DND-41 (cell line): Measurements from ENCODE around the gene ZDHHC15.

Experiments
- EZH2 ChIP-seq: IDR thresholded peaks from 3 replicates; pipeline ENCODE4 v1.6.1; 2012; ENCODE audit warnings: borderline replicate concordance, low read depth, mild to moderate bottlenecking, moderate library complexity, low read length, inconsistent platforms; ENCODE audit not compliant: severe bottlenecking
- TF ChIP-seq, protein P1 (sequence below): IDR thresholded peaks from 2 replicates; pipeline ENCODE4 v1.5.1; 2012; ENCODE audit warnings: borderline replicate concordance, low read length, moderate library complexity, mild to moderate bottlenecking; ENCODE audit not compliant: poor library complexity, severe bottlenecking; ENCODE audit errors: extremely low read depth

DNA sequence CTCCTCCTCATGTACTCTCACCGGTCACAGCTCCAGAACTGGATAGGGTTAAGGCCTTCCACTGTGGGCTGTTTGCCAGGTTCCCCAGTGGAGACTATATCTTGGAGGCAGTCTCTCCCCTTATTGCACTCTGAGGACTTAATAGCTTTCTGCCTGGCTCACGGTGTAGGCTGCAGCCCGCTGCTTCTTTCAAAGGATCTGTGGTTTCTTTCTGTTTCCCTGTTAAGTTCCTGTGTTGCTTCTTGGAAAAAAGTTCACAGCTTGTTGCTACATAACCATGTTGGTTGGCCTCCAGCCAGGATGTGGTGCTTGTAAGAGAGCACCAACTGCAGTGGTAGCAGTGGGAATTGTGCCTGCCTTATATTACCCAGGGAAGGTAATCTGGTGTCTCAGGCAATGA is 24.9 kb upstream of the ZDHHC15 start:
- TF ChIP-seq, protein P1, sequence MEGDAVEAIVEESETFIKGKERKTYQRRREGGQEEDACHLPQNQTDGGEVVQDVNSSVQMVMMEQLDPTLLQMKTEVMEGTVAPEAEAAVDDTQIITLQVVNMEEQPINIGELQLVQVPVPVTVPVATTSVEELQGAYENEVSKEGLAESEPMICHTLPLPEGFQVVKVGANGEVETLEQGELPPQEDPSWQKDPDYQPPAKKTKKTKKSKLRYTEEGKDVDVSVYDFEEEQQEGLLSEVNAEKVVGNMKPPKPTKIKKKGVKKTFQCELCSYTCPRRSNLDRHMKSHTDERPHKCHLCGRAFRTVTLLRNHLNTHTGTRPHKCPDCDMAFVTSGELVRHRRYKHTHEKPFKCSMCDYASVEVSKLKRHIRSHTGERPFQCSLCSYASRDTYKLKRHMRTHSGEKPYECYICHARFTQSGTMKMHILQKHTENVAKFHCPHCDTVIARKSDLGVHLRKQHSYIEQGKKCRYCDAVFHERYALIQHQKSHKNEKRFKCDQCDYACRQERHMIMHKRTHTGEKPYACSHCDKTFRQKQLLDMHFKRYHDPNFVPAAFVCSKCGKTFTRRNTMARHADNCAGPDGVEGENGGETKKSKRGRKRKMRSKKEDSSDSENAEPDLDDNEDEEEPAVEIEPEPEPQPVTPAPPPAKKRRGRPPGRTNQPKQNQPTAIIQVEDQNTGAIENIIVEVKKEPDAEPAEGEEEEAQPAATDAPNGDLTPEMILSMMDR, result peak; percentile 16
- TF ChIP-seq EZH2, result no peak
